GM21576 (cell line): Measurements from ENCODE around the gene SCD5.
A peak's percentile ranks its signal among the peaks of the same experiment; 100 is the strongest.
"Not testable (repeated sequence)": the region's sequence is repeated elsewhere in the genome, so short reads cannot be mapped to it uniquely, and the experiment has no call there.

ENCODE experiments used
- ATAC-seq: cut with Tn5 transposase; IDR thresholded peaks from one replicate; pipeline ENCODE4 v1.9.1; 2021; ENCODE audit warnings: mild to moderate bottlenecking, moderate library complexity; ENCODE audit not compliant: unreplicated experiment

The SCD5 gene

DNA sequence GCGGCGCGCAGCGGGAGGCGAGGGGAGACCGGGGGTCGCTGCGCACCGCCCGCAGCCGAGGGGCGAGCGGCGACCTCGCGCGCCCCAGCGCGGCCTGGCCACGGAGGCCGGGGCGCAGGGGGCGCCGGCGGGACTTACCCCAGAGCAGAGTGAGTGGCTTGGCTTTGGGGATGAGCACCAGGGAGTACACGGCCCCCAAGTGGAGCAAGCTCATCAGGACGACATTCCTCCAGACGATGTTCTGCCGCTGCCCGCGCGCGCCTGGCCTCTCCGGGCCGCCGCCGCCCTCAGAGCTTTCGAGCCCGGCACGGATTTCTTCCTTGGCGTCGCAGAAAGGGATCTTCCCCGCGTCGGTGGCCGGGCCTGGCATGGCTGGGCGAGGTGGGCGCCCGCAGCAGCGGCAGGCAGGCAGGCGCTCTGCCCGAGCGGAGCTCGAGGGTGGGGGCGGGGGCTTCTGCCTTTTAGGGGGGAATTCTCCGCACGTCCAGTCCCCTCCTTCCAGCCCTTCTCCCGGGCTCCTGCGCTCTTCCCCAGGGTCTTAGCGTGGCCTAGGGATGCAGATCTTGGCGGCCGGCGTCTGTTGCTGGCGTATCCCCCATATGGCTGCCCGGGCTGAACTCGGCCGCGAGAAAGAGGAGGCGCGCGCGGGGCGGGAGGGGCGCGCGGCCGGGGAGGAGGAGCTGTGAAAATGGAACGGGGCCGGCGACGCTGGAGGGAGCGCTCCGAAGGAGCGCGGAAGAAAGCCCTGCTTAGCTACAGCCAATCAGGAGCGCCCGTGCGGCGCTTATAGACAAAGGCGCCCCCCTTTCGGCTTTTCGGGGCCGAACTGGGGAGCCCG, at the start of gene SCD5:
Gene SCD5, minus strand, starts transcription at position 629 of the 838 bp plus-strand sequence. Its CDS starts 259 bp downstream, at position 370.
- ATAC-seq, result peak; percentile 70

DNA sequence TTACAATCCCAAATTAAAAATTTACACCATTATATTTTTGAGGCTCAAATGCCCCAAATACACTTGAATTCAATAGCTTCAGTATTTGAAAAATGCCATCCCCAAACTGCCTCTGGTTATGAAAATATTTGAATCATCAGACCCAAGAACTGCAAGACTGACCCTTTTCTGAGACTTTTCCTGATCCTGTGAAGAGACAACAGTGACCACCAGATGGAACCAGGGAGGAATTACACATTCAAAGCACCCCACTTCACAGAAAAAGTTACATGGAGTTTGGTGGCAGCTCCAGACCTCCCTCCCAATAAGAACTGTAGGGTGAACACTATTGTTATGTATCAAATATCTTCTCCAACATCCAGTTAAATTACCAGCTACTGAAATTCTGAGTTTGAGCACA, 44.0 kb upstream of the SCD5 start:
- ATAC-seq, result no peak

DNA sequence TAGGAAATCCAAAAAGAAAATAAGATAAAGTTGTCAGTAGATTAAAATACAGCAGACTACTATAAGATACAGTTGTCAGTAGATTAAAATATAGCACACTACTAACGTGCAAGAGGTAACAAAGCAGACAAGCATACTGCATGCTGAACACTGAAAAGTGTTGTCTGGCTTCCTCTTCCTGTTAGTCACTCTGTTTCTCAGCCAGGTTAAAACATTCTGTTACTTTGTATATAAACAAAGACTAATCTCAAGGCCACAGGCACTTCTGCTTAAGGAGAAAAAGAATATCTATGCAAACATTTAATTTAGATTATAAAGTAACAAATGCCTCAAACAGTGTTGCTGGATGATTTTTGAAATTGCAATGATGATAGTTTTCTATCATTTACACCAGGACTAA, 41.0 kb upstream of the SCD5 start:
- no peak for ATAC-seq

DNA sequence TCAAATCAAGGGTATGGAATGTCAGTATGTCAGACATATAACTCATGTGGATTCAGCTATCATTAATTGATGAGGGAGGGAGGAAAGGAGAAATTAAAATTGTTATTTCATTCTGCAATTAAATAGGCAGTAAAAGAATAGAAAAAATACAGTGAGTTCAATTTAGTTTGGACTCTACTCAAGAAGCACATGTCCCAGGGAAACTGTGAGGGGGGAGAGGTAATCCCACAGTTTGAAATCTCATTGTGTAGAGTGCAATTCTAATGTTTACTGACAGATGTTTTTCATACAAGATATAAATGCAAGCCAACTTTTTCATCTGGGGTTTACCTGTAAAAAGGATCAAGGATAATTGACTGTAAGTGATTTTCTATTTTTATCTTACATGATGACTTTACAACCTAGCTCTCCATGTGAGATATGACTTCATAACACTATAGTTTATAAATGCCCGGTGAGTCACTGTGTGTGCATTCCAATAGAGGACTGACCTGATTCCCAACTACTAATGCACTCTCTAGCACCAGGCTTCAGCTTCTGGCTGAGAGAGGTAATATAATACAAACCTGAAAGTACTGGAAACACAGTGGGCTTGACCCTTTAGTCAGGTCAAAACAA, 35.2 kb upstream of the SCD5 start:
- ATAC-seq, result no peak

DNA sequence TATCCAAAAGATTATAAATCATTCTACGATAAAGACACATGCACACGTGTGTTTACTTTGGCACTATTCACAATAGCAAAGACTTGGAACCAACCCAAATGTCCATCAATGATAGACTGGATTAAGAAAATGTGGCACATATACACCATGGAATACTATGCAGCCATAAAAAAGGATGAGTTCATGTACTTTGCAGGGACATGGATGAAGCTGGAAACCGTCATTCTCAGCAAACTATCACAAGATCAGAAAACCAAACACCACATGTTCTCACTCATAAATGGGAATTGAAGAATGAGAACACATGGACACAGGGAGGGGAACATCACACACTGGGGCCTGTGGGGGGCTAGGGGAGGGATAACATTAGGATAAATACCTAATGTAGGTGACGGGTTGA, 34.5 kb upstream of the SCD5 start:
- ATAC-seq, result not testable (repeated sequence)

DNA sequence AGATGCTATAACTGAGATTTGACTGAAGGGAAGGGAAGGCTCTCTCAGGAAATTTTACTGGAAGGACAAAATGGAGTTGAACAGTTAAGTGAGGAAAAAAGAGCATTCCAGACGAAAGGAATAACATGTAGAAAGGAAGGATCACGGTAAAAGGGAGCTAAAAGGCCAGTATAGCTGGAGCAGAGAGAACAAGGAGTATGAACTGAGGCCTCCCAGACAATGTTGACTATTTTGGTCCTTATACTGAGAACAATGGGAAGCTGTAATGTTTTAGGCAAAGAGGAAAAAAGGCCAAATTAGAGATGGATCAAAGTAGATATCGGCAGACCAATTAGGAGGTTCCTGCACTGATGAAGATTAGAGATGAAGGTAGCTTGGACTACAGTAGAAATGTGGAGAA, 26.8 kb upstream of the SCD5 start:
- no peak for ATAC-seq

DNA sequence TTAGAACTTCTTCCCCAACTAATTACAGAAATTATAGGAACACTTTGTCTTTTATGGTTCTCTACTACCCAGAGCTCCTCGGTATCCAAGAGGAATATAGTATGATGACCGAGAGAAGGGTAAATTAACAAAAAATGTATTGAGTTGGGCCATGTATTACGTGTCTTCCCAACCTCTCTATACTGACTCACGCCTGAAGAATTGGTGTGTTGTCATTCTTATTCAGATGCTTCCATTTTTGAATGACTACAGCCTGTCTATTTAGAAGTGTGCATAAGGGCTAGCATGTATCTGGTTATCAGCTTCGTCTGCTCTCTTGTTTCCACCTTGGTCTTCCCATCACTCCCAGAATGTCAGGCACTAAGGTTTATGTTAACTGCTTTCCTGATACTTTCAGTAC, 24.5 kb upstream of the SCD5 start:
- no peak for ATAC-seq

DNA sequence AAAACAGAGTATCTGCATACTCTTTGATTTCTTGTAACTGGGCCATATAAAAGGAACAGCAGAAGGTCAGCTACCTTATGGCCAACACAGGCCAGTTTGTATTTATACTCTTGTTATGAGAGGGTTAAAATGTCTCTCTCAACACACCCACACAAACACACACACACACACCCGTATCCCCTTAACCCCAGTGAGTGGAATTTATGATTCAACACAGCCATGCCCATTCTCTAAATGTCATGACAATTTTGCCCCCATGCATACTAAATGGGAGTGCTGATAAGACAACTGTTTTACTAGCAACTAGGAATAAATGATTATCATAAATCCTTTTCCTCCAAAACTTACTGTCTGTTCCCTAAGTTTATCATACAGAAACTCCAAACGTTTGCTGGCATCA, 22.1 kb upstream of the SCD5 start:
- ATAC-seq, result no peak

DNA sequence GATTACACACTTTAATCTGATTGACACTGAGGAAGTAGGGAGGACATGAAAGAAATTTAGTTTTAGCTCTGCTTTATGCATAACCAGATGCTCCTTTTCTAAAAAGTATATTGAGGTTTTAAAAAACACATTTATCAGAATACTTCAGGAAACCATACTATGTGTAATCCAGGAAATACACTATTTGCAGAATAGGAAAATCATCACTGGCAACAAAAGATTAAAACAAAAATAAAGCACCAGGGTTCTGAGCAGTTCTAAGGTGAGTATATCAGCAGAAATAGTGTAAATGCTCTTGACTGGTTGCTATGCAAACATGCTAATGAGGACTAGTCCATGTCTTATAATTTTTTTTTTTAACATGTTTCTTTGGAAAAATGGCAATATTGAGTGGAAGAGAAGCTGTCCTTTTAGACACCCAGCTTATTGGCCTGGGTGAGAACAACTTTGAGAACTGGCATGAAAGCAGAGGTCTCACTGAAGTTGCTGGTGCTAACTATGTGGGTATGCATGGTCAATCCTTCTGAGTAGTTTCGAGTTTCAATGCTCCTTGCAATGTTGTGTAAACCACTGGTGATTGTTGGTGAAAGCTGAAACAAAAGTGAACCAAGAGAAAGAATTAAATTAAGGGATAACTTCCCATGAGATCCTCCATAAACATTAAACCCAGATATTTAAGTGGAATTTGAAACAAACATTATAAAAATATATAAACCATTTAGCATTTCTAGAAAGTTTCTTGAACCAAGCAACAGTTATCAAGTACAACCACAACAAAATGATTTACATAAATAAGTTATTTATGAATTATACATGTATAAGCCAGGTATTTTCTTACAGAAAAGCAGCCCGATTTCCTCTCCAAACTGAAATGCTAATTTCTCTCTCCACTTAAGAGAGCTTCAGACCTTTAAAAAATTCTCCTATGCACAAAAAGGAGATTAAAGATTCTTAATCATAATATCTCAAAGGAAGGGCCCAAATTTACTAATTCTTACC, 20.4 kb upstream of the SCD5 start:
- no peak for ATAC-seq

DNA sequence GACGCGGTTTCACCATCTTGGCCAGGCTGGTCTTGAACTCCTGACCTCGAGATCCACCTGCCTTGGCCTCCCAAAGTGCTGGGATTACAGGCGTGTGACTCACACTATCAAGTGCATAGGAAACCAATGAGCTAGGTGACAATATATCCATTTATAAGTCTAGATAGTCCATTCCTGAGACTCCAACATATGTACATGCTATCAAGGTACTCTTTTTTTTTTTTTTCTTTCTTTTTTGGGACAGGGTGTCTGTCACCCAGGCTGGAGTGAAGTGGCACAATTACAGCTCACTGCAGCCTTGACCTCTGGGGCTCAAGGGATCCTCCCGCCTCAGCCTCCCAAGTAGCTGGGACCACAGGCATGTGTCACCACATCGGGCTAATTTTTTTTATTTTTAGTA, 18.3 kb upstream of the SCD5 start:
- not testable (repeated sequence) for ATAC-seq

DNA sequence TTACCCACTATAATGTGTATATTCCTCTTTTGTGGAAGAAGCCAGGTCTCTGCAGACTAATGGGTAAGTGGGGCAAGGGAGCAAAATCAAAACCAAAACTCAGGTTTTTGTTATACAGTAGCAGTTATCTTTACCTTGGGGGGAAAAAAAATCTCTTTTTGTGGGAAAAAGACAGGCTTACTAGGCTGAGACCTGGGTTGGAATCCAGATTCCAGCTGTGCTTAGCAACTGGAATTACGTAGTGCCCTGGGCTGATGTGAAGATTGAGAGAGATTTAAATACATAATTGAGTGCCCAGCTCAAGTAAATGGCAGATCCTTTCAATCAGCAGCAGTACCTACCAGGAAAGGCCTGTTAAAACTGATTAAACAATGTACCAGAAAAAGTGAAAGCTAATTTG, 15.4 kb upstream of the SCD5 start:
- ATAC-seq, result no peak

DNA sequence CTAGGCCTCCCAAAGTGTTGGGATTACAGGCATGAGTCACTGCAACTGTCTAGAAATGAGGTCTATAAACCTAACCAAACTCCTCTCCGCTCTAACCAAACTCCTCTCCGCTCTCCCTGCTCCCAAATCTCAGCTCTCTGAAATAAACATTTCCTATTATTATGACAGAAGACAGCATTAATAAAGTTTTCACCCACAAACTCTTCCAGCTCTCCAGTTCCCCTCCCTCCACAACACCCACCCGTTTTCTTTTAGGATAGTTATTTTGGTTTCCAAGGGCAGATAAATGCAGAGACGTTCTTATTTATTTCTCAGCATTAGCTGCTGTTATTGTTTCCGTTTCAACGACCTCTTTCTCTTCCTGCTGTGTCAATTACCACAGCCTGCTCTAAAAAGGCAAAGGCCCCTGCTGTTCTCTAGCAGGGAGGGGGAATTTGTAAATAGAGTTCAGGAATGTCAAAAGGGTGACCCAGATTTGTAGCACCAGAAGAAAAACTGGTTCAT, 13.3 kb upstream of the SCD5 start:
- no peak for ATAC-seq

DNA sequence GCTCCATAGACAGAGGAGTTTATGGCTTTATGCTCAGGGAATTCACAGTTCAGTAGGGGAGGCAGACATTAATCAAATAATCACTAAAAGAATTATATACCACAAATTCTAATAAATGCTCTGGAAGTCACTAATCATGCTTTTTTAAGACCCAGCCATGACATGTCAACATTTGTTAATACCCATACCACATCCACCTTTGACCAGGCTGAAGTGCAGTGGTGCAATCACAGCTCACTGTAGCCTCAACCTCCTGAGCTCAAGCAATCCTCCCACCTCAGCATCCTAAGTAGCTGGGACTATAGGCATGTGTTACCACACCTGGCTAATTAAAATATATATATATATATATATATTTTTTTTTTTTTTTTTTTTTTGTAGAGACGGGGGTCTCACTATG, 12.8 kb upstream of the SCD5 start:
- ATAC-seq, result no peak

DNA sequence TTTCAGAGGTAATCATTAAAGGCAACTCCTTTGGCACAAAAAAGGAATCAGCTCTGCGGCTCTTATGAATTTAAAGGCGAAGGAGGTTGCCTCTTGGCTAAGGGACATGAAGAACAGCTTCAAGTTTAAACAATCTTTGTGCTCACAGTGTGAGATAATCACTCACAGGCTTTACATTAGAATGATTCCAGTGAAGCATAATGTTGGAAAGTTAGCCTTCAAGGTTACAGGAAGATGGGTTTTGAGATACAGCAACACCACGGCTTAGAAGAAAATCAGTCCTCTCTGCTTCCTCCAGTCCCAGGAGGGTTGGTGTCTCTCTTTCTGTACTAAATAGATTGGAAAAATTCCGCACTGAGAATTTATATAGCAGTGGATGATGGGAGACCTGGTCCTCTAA, 11.6 kb upstream of the SCD5 start:
- no peak for ATAC-seq

DNA sequence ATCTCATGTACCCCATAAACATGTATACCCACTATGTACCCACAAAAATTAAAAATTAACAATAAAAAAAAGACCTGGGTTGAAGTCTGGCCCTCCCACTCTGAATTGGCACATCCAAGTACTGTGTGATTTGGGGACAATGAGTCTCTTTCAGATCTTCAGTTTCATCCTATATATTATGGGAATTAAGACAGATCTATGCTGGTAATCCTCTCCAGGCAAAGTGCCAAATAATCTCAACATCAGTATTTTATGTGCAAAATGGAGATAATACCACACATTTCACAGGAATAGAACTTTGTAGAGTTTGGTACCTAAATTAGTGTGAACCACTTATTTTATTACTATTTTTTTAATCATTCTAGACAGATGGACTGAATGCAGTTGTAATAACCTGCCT, 11.0 kb upstream of the SCD5 start:
- ATAC-seq, result no peak

DNA sequence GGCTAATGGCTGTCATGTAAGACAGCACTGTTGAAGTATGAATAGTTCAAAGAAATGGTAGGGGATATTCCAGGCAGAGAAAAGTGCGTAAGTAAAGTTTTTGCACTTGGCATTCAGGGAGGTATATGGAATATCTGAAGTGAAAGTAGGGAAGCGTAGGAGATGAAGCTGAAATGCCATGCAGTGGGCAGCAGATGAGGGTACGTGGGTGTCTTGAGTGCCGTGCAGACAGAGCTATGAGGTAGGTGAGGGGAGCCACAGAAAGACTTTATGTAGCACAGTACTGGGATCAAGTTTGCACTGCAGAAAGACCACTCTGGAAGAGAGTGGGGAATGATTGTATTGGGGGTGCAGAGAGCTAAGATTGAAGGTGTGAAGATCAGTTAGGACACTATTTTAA, 5.2 kb upstream of the SCD5 start:
- no peak for ATAC-seq

DNA sequence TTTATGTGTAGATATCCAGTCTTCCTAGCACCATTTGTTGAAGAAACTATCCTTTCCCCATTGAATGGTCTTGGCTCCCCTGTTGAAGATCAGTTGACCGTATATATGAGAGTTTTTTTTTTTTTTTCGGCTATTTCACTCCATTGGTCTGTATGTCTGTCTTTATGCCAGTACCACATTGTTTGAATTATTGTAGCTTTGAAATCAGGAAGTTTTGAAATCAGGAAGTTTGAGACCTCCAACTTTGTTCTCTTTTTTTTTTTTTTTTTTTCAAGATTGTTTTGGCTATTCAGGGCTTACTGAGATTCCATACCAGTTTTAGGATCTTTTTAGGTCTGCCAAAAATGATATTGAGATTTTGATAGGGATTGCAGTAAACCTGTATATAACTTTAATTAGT, 4.3 kb upstream of the SCD5 start:
- no peak for ATAC-seq

DNA sequence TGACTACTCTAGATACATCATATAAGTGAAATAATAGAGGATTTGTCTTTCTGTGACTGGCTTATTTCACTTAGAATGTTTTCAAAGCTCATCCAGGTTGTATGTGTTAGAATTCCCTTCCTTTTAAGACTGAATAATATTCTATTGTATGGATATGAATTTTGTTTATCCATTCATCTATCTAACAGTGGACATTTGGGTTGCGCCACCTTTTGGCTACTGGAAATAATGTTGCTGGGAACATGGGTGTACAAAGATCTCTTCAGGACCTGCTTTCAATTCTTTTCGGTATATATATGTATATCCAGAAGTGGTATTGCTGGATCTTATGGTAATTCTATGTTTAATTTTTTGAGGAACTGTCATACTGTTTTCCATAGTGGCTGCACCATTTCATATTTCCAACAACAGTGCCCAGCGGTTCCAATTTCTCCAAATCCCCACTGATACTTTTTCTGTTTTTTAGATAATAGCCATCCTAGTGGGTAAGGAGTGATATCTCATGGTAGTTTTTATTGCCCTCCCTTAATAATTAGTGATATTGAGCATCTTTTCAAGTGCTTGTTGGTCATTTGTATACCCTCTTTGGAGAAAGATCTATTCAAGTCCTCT, 3.4 kb upstream of the SCD5 start:
- no peak for ATAC-seq

DNA sequence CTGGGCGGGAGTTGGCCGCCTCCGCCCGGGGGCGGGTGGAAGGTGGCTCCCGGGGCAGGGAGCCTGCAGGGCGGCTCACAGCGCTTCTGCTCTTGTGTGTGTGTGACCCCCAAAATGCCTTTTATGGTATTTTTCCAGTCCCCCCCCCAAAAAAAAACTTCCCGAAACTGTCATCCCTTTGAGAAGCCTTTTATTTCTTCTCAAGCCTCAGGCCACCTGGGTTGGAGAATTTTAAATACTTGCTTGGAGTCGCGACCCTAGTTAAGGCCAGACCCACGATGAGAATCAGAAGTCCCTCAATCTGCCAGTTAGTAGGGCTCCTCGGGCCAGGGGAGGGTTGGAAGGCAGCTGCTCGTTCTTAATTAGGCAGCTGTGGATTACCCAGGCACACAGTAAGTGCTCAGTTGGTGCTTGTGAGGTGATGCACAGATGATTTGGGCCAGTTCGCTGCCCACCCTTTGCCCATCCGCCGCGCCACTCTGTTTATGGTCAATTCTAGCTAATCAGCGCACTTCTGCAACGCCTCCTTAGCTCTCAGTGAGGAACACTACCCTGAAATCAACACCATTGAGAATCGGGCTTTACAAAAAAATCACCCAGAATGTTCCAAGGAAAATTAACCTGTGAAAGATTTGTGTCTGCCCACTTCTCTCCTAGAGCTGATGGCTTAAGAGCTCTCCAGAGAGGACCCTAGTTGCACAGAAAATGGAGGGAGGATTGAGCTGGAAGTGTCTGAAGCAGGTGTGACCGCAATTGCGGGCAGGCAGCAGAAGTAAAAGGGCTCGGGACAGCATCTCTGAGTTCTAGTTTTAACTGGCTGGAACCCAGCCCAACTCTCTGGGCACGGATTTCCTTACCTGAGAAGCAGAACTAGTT, 648 bp upstream of the SCD5 start:
- no peak for ATAC-seq
